GM21515 (cell line): ENCODE measurements around the gene KCNC3.

Experiments used
- ATAC-seq: cut with Tn5 transposase; IDR thresholded peaks from one replicate; pipeline ENCODE4 v1.9.1; 2021; ENCODE audit not compliant: unreplicated experiment

Gene KCNC3

DNA sequence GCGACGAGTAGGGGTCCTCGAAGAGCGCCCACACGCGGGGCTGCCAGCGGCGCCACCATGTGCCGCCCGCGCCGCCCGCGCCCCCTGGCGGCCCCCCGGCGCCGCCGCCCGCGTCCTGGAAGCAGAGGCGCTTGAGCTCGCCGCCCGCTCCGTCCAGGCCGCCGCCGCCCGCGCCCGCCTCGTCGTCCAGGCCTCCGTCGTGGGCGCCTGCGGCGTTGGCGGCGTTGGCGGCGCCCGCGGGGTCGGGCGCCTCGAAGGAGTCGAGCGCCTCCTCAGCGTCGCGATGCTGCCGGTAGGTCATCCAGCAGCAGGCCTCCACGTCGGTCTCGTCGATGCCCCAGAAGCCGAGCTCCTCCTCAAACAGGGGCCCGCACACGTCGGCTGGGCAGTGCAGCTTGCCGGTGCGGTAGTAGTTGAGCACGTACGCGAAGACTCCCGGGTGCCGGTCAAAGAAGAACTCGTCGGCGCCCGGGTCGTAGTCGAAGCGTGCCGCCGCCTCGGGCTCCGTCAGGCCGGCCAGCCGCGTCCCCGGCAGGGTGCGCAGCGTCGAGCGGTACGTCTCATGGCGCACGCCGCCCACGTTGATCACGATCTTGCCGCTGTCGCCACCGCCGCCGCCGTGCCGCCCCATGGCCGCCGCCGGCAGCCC is 829 bp downstream of the KCNC3 start:
- ATAC-seq, result peak; percentile 0

DNA sequence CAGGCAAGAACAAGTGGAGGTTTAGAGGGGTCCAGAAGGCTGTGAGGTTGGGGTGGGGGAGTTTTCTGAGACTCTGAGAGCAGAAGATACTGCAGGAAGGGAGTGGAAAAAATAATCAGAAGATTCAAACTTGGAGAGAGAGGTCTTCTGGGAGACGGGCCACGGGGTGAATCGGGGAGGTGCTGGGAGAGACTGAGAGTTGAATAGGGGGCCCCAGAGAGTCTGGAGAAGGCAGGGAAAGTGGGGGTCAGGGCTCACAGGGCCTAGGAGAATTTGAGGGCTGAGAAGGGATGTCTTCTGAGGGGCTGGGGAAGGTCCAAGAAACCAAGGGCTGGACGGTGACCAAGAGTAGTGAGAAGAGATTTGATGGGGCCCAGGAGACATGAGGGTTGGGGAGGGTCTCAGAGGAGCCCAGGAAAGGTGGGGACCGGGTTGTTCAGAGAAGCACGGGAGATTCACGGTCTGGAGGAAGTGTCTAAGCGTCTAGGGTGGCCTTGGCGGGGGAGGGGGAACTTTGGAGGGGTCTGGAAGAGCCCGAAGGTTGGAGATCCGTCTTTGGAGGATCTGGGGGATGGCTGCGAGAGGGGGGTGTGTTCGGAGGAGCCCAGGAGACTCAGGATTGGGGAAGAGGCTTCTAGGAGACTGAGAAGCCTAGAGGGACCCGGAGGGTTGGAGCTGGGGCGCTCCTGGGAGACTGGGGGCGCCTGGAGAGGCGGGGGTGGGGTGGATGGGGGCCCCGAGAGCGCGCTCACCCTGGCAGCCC is 1.5 kb downstream of the KCNC3 start:
- ATAC-seq, result no peak

DNA sequence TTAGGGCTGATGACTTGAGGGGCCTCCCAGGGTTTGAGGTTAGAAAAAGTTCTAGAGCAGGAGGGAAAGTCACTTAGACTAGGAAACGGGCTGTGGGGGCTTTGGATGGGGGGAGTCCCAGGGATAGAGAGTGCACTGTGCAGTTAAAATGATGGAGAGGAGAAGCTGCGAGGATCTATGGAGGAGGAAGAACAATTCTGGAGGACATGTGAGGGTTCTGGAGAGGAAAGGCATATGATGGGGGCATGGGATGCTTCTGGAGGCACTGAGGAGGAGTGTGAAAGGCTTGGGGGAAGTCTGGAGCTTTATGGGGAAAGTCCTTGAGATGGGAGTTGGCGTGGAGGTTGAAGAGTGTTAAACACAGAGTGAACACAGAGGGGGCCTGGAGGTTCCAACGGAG is 2.2 kb downstream of the KCNC3 start:
- ATAC-seq, result no peak

DNA sequence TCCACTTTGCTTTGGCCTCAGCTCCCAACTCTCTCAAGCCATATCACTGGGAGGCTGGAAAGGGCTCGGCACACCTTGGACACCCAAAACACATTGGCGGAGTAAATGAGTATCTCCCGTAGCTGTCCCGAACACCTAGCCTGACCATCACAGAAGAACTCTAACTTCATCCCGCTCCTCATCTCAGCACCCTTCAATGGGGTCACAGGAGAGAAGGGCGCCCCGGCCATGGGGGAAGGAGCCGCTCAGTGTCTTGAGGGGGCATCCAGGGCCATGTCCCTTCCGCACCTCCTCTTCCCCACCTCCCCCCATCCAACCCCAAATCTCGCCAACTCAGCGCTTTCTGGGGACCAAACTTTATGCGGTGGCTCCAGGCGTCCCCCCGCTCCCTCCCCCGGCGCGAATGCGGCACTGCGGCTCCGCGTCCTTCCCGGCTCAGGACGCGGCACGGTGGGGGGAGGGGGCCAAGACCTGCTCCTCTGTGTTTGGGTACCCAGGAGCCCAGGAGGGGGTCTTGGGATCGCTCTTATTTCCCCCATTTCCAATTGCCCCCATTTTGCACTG is 3.0 kb downstream of the KCNC3 start:
- no peak for ATAC-seq

DNA sequence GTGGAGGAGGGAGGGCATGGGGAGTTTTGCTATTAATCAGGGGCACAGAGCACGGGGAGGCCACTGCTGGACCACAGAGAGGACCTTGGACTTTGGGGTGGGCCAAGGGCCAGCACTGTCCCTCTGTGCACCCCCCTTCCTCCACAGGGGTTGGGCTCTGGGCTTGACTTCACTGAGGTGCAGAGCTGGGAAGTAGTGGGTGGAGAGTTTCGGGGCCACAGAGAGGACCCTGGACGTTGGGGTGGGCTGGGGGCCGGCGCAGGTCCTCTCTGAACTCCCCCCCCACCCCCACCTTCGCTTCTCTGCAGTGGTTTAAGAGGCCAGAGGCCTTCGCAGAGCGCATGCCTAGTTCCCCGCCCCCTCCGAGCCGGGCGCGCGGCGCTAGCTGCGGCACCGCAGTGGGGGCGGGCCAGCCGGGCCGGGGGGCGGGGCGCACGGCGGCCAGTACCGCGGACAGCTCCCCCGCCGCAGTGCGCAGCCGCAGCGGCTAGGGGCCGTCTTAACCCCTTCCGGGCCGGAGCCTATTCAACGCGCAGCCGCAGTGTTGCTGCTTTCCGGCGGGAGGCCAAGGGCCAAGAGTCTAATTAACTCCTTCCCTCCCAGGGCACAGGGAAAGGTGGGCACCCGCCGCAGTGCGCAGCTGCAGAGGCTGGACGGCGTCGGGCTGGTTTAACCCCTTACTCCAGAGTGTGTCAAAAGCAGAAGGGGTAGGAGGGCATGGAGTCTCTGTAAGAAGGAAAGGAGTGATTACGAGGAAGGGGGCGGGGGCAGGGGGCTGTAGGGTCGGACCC is 3.7 kb downstream of the KCNC3 start:
- ATAC-seq, result no peak

DNA sequence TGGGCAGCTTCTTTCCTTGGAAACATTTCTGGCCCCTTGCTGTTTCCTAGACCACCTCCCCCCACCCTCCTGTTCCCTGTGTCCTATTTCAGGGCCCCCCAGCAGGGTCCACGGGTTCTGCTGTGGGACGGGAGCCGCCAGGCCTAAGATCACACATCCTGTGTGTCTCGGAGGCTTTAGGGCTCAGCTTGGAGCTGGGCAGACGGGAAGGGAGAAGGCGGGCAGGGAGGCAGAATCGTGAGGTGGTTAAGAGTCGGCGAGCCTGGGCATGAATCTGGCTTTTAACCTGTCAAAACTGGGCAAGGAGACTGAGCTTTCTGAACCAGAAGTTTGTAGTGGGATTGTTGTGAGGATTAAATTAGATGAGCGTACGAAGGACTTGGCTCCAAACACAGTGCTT is 4.8 kb downstream of the KCNC3 start:
- no peak for ATAC-seq

DNA sequence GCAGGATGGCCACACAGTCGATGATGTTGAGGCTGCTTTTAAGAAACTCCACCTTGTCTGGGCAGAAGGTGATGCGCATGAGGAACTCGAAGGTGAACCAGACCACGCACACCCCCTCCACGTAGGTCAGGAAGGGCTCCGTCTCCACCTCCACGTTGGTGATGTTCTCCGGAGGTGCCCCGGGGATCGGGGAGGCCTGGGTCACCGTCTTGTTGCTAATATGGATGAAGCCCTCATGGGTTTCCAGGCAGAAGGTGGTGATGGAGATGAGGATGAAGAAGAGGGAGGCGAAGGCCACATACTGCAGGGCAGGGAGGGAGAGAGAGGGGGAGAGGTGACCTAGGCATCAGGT is 5.4 kb downstream of the KCNC3 start:
- no peak for ATAC-seq

DNA sequence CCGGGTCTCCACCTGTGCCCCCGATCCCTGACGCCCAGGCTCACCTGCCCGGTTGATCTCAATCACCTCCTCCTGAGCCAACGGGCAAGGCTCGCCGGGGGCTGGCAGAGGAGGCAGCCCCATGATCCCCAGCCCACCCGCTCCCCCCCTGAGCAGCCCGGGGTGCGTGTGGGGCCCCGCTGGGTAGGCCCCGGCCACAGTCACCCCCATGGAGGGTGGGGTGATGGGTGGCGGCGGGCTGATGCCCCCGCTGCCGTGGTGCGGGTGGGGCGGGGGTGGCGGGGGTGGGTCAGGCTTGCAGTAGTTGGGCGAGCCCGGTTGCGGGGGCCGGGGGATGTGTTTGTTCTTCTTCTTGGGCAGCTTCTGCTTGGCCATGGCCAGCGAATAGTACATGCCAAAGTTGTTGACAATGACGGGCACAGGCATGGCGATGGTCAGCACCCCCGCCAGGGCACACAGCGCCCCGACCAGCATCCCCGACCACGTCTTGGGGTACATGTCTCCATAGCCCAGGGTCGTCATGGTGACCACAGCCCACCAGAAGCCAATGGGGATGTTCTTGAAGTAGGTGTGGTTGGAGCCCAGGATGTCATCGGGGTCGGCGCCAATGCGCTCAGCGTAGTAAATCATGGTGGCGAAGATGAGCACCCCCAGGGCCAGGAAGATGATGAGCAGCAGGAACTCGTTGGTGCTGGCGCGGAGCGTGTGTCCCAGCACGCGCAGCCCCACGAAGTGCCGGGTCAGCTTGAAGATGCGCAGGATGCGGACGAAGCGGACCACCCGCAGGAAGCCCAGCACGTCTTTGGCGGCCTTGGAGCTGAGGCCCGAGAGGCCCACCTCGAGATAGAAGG is 6.0 kb downstream of the KCNC3 start:
- ATAC-seq, result no peak

DNA sequence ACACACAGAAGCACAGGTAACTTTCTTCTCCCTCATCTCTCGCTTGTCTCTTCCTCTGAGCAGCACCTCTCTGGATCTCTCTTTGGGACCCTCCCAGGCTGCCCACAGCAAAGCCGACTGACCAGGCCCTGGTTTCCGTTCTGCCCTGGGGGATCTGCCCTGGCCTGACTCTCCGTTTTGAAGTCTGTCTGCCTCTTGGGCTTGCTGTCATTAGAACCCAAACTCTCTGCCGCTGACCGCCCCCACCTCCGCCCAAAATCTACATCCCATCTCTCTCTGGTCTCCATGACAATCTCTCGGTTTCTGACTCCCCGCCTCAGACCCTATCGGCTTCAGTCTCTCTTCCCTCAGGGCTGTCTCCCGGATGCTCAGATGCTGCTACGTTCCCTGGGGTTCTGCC is 6.9 kb downstream of the KCNC3 start:
- no peak for ATAC-seq

DNA sequence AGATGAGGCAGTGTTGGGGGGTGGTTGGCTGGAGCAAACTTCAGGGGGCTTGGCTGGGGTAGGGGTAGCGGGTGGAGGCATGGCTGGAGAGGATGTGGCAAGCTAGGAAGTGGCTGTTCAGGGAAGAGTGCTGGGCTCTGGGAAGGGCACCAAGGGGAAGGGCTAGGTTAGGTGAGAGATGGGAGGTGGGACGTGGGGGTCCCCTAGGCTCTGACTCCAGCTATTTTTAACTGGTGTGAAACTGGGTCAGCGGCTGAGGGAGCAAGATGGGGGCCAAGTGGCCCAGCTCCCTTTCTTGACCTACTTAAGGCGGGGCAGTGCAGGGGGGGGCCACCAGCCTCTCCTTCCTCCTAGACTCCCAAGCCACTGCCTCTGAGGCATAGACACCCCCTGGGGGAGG is 7.3 kb downstream of the KCNC3 start:
- no peak for ATAC-seq

DNA sequence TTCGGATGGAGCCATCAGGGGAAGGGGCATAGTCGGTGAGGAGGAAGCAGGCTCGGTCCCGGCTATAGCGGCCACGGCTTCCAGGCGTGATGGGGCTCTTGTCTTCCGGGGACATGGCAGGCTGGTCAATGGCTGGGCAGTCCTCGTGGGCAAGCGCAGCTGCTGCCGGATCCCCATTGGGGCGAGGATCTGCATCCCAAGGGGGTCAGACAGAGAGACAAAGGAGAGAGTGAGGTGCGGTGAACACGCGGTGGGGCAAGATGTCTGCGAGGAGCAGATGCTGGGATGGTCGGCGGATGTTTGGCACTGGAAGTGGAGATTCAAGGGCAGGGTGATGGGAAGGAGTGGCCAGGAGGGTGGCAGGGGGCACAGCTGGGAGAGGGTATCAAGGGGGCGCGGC is 8.6 kb downstream of the KCNC3 start:
- no peak for ATAC-seq

DNA sequence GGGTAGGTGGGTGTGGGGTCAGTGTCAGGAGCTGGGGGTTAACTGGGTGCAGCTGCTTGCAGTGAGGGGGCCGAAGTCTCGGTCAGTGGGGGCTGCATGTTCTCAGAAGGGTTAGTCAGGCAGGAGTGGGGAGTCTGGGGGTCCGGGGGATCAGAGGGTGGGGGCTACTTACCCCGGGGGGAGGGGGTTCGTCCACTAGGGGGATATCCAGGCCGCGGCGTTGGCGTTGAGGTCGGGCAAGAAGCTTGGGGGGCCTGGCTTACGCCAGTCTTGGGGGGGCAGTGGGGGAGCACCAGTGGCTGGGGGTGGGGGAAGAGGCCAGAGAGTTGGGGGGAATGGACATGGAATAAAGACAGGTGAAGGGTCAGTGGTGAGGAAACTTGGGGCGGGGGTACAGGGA is 9.1 kb downstream of the KCNC3 start:
- ATAC-seq, result no peak

DNA sequence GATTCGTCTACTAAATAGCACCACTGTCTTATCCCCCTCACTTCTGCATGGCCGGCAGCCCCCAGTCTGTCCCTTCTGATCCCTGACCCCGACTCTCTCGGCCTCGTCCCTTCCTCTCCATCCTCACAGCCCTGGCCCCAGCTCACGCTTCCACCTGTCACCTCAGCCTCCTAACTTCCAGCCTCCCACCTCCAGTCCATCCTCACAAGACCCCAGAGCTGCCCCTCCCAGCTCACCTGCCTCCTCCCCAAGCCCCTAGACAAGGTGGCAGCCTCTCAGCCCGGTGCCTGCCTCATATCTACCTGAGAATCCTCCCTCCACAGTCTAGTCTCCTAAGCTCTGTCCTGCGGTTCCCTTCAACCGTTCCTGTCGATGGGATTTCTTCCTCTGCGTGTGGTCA is 10.0 kb downstream of the KCNC3 start:
- no peak for ATAC-seq

DNA sequence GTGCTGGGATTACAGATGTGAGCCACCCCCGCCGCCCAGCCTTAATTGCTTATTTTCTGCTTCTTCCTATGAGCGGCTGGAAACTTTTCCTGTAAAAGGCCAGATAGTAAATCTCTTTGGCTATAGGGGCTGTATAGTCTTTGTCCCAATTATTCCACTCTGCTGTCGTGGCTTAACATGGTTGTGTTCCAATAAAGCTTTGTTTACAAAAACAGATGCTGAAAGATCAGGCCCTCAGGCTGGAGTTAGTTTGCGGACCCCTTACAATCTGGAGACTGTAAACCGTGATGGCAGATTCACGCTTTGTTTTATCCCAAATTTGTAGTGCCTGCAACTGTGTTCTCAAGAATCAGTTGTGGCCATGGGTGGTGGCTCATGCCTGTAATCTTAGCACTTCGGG is 10.7 kb downstream of the KCNC3 start:
- no peak for ATAC-seq

DNA sequence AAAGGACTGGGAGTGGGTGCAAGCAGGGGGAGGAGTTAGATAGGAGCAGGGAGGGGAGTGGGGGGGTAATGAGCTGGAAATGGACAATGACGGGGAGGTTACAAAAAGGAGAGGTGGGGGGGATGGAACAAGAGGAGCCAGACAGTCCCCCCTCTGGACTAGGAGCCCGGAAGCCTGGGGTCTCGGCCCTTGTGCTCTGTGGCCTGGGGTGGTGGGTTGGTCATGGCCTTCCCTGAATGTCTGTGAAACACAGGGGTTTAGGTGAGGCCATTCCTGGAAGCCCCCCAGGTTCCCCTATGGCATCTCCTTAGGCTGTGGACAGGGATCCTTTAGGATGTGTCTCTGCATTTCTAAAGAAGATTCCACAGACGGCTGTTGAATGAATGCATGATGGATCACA is 12.1 kb downstream of the KCNC3 start:
- ATAC-seq, result no peak

DNA sequence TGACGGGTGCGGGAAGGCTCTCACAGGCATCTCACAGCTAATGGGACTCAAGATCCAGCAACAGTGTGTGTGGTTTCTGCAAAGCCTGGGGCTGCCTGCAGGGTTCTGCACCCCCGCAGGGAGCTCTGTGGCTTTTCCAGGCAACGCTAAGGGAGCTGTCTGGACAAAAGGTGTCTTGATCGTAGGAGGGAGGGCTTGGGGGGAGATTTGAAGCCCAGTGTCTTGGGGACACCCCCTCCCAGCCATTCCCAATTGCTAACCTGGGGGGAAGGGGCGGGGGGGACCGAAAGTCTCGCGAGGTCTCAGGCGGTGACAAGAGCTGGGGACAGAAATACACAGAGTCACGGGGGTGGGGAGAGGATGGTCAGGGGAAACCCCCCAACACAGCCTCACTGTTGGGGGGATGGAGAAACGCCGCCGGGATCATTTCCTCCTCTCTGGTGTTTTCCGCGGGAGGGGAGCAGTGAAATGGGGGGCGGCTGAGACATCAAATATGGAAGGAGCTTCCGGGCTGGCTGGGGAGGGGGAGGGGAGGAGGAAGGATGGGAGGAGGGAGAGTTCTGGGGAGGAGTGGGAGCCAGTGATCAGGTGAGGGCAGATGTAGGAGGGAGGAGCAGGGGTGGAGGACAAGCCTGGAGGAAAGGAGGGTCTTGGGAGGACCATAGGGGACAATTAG is 13.3 kb downstream of the KCNC3 start:
- ATAC-seq, result no peak

DNA sequence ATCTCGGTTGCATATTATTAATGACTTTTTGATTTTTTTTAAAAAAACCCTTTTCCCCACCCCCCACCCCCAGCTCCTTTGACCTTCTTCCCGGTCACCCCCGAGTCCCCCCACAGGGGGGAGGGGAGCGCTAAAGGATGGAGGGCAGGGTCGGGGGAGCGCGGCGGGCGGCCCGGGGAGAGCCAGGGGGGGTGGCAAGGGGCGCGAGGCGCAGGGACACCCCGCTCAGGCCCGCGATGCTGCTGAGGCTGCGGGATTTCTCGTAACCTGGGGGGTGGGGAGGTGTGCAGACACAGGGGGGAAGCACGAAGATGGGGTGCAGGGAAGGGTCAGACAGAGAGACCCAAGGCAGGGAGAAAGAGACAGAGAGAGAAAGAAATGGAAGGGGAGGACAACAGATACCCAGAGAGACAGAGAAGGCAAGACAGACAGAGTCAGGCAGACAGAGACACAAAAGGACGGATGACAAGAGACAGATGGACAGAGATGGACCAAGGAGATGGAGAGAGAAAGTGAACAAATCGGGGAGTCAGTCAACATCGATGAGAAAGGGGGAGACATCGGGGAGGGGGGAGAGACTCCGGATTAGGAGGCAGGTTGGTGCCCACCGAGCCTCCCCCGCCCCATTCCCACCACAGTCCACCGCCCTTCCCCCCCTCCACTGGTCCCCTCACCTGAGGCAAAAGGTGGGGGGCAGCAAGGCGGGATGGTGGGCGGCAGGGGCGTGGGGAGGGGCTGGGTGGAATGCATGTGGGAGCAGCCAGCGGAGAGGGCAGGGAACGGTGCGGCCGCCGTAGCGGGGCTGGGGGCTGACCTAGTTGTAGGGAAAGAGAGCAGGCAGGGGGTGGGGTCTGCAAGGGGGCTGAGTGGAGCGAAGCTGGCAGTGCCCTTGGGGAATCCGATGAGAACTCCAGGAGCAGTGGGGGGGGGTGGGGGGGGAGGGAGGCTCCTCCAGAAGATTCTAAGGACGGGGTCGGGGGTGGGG is 14.2 kb downstream of the KCNC3 start:
- ATAC-seq, result no peak

DNA sequence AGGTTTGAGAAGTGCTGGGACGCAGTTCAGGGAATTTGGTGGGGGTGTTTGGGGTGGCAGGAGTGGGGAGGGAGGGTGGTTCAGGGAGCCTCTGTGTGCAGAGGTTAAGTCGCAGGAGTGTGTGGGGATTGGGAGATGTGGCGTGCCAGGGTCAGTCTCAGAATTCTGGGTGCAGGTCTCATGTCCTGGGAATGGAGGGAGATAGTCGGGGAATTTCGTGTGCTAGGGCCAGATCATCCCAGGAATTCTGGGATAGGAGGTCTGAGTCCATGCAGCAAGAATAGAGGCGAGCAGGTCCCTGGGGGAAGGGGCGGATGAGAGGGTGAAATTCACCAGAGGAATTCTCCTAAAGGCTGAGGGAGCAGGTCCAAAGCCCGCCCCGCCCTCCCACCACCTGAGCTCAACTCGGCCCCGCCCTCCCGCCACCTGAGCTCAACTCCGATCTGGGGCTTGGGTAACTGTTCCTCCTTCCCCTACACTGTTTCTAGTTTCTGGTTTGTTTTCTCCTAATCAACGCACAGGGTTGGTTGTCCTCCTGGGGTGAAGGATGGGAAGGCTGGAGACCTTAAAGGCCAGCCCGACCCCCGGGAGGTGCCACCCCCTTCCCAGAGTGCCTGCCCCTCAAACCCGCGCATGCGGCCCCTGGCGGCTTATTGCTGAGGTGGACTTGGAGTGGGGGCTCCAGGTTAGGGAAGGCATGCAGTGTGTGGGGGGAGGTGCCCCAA is 15.2 kb downstream of the KCNC3 start:
- no peak for ATAC-seq
